SIG-M5 treated with dmso at 0.1 percent for 504 hours (cell line): ENCODE measurements around the gene LCN6.
"Not testable (repeated sequence)": the region's sequence is repeated elsewhere in the genome, so short reads cannot be mapped to it uniquely, and the experiment has no call there.

Source experiments
- DNase-seq: peaks from one replicate; lab custom pipeline; 2025; ENCODE audit not compliant: unreplicated experiment; lab: John Stamatoyannopoulos, UW

The LCN6 gene

GRCh38 chr9:136760424-136760823 lies 12.1 kb upstream of the LCN6 start:
- DNase-seq = no peak

DNA sequence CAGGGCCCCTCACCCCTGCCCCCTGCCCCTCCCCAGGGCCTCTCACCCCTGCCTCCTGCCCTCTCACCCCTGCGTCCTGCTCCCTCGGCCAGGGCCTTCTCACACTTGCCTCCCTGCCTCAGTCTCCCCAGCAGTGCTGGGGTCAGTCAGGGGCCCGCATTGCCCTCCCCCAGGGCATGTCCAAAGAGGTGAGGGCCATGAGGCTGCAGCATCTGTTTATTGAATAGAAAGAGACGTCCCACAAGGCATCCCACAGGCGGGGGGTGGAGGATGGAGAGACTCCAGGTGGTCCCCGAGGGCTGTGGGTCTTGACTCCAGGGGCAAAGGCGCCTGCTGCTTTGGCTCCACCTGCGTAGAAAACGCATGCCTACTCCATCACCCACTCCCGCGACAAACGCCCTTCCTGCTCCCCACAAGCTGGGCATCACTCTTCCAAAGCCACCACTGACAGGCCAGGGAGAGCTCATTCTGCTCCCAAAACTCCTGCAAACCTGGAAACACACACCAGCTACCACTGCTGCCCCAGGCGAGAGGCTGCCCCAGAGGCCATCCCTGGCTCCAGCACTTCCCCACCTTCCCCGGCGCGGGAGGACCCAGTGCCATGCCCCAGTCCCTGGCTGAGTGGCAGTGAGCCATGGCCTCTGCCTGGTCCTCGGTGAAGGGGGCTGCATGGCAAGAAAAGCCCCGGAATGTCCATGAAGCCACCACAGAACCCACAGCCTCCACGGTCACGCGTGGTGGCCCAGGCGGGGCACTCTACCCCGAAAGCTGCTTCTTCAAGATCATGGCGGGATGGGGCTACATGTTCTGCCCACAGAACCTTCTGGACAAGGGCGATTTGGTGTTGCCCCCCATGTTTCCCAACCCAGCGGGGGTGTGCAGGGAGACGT lies 11.4 kb upstream of the LCN6 start:
- DNase-seq = no peak

DNA sequence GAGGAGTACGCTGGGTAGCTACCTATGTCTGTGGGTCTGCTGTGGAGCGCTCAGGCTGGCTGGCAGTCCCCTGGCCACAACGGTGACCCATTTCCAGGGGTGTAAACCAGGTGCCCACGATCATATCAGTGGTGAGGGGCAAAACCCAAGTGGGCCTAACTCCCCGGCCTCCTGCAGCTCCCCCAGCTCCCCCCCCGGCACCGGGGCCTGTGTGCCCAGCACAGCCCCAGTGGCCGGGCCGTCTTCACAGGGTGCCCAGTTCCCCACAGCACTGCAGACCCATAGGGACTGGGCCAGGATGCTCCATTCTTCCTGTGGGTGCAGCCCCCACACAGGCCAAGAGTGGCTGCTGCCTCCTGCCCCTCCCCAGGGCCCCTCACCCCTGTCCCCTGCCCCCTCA lies 10.7 kb upstream of the LCN6 start:
- no peak for DNase-seq

DNA sequence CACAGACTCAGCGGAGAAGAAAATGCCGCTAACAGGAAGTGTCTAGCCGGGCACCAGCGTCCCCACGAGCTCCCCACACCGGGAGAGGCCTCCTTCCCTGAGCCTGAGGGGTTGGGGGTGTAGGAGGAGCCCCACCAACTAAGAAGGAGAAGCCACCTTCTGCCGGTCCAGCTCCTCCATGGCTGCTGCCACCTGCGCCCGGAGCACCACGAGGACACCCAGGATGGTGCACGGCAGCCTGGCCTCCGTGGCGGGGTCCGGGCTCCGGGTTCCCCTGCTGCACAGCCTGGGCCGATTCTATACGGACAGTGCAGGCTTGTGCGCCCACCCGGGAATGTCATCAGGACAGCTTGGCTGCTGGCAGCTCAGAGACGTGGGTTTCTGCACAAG lies 9.4 kb upstream of the LCN6 start:
- no peak for DNase-seq

DNA sequence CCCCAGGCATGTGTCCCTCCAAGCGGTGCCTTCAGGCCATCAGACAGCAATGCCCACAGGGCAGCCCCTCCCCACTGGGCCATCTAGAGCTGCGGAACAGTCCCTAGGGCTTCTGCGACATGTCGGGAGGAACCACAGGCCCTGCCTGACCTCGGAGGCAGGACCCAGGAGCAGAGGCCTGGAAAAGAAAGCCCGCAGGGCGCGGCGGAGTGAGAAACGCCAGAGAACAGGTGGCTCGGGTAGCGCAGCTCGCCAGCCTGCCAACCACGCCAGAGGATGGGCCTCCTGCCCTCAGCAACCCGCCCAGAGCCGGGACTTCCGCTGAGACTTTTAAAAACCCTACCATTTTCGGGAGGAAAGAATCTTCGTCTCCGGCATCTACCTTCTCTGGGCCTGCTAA lies 9.0 kb upstream of the LCN6 start:
- no peak for DNase-seq

DNA sequence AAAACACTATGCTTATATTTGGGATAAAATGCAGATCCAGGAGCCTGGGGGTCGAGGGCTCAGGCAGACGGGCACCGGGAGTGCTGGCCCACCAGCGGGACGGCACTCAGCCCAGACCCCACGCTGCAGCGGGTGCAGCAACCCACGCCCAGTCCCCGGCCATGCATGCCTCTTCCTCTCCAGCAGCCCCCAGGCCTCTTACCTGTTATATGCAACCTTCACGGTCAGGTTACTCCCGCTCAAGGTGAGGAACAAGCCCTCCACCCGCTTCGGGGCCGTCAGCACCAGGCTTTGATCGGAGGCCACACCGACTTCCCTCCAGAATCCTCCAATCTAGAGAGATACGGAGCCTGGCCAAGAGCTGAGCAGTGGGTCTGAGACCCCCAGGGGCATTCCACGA lies 8.5 kb upstream of the LCN6 start:
- no peak for DNase-seq

GRCh38 chr9:136756134-136756438 lies 7.8 kb upstream of the LCN6 start:
- no peak for DNase-seq

- not testable (repeated sequence) for DNase-seq
Observed at GRCh38 chr9:136755302-136756133, 7.2 kb upstream of the LCN6 start.

- DNase-seq = no peak
Observed at GRCh38 chr9:136754626-136755301, 6.4 kb upstream of the LCN6 start.

DNA sequence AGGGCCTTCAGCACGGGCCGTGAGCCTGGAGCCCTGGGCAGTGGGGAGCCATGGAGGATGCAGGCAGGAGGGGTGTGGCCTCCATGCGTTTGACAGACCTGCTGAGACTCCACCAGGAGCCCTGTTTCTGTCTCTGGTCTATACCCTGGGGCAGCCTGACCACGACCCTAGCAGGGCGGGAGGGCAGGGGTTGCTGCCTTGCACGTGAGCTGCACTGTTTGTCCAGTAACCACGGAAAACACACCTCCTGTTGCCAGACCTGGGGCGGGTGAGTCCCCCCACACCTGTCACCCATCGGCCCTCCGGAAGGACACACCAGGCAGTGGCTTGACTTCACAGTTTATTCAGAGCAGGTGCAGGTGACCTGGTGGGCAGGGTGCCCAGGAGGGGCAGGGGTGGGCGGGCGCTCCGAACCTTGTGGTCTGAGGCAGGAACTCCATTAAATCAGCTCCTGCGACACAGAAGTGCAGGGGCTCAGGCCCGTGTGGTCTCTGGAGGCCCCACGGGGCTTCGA lies 5.8 kb upstream of the LCN6 start:
- no peak for DNase-seq

- no peak for DNase-seq
Observed at GRCh38 chr9:136753371-136754058, 5.2 kb upstream of the LCN6 start.

GRCh38 chr9:136751814-136752213 lies 3.5 kb upstream of the LCN6 start:
- DNase-seq = no peak

GRCh38 chr9:136751244-136751643 lies 2.9 kb upstream of the LCN6 start:
- DNase-seq = no peak

DNA sequence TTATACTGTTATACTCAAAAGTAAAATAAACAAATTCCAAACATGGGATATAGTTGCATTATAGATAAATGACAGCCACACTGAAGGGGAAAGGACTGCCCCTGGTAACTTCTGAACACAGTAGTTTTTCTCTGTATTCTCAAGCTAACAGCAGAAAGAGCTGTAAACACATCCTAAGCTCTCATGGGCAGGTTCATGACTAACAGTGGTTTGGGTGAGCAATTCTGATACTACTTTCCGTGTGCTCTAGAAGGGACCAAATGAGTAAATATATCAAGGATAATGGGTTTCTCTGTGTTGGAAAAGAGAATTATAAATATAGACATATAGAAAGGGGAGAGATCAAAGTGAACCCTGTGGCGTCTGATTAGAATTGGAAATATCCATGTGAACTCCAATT lies 2.2 kb upstream of the LCN6 start:
- no peak for DNase-seq

- no peak for DNase-seq
Observed at GRCh38 chr9:136748666-136749611, 614 bp upstream of the LCN6 start.

GRCh38 chr9:136747161-136748060 lies 914 bp downstream of the LCN6 start:
- no peak for DNase-seq

GRCh38 chr9:136746621-136747020 lies 1.7 kb downstream of the LCN6 start:
- no peak for DNase-seq

GRCh38 chr9:136746155-136746490 lies 2.2 kb downstream of the LCN6 start:
- no peak for DNase-seq
